Esophagus squamous epithelium (tissue), 5 donors: ENCODE measurements around the gene CHRM1. TPM values are rescaled to one million over a fixed set of nuclear protein-coding genes. Genes with fewer than 3 reads are reported as not detected.

Source experiments
- DNase-seq: peaks from one replicate; lab custom pipeline; 2025; lab: John Stamatoyannopoulos, UW
- H3K27ac ChIP-seq, 4 donors: fragments of 200-600 bp; sonication (generic); one replicate each; pipeline ENCODE4 v1.5.1; 2016 to 2019; ENCODE audit warnings: mild to moderate bottlenecking in 1 of 4
- H3K27me3 ChIP-seq, 4 donors: fragments of 200-600 bp; sonication (generic); 1 replicate in 3 of 4; 2 replicates in 1 of 4; pipeline versions ENCODE4 v1.5.1 to v1.6.0; 2017 to 2021; ENCODE audit warnings: antibody characterized with exemption in 1 of 4
- H3K36me3 ChIP-seq, 3 donors: fragments of 200-600 bp; sonication (generic); one replicate each; pipeline ENCODE4 v1.5.1; 2016 to 2019
- H3K4me1 ChIP-seq, 3 donors: fragments of 200-600 bp; sonication (generic); one replicate each; pipeline ENCODE4 v1.5.1; 2017 to 2019
- H3K4me3 ChIP-seq, 4 donors: fragments of 200-600 bp; sonication (generic); 1 replicate in 3 of 4; 2 replicates in 1 of 4; pipeline ENCODE4 v1.5.1; 2016 to 2019; ENCODE audit warnings: mild to moderate bottlenecking in 2 of 4, moderate library complexity in 1 of 4
- H3K9me3 ChIP-seq, 3 donors: fragments of 200-600 bp; sonication (generic); one replicate each; pipeline ENCODE4 v1.5.1; 2016 to 2019
- POLR2A ChIP-seq, 4 donors: fragments of 450-650 bp; IDR thresholded peaks; one replicate each; pipeline ENCODE4 v1.6.1; 2017; ENCODE audit warnings: antibody characterized with exemption in 4 of 4, mild to moderate bottlenecking in 4 of 4, moderate library complexity in 3 of 4
- WGBS, 2 donors: methylation state at CpG; one replicate each; pipeline ENCODE4 v1.1.5; 2018; 5-methylcytosine and 5-hydroxymethylcytosine counted together
- intact Hi-C: fragments of 100-400 bp; cut with DNase I; formaldehyde crosslinking; loops from one replicate; pipeline ENCODE4 v1.15.0; 2022
- total RNA-seq, 4 donors: library from RNA; depleted of rRNA; stranded (reverse); fragments of >200 nt; gene quantifications; one replicate each; pipeline ENCODE4 v1.1.0, GENCODE V29; 2016
- TF ChIP-seq, protein P1 (sequence below), 6 experiments: fragments of 450-650 bp in 4 of 6; fragments of 200-600 bp in 2 of 6; sonication (generic) in 2 of 6; IDR thresholded peaks; one replicate each; pipeline ENCODE4 v1.5.1; 2016 to 2019; ENCODE audit warnings: antibody characterized with exemption in 6 of 6, mild to moderate bottlenecking in 4 of 6, moderate library complexity in 4 of 6
- donor health status: DM: yes; HTN: yes; CAD: no.

CHRM1 gene
- total RNA-seq, 4 donors from 2014 or later: 0.30 to 0.73 TPM; not detected in 2

DNA sequence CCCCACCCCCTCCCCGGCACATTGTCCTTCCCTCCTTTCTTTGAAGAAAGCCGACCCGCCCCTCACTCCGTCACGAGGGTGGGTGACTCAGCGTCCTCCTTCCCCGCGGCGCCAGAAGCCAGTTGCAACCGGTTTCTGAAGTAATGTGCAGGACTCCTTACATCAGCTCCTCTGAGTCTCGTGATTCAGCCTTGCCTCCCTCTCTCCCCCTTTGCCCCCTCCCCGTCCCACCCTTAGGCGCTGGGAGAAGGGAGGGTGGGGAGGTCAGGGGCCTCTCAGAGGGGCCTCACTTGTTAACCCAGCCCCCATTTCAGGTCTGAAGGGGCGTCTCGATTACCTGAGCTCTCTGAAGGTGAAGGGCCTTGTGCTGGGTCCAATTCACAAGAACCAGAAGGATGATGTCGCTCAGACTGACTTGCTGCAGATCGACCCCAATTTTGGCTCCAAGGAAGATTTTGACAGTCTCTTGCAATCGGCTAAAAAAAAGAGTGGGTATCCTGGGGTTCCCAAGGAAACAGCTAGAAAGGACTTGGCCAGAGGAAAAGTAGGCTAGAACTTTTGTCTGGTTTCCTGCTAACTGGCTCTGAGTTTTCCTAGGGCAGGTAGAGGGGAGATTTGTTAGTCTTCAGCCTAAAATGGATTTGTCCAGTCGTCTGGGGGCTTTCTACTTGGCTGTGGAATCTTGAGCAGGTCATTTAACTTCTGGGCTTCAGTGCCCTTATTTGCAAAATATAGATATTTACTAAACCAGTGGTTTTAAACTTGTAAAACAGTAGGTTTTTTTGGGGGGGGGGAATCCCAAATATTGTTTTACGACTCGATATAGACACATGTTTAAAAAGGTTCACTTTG lies 39.4 kb downstream of the CHRM1 start:
- Histone ChIP-seq H3K4me3 (peak overlapping the region; percentile 74 to 99 (median 86)), H3K27me3 (no peaks in the 10 kb centered on the region), H3K36me3 (peaks cover 30 to 48% (median 46%) of the 10 kb centered on the region in 3 donors), H3K27ac (peak overlapping the region; percentile 95 to 100 (median 98)), H3K4me1 (peaks cover 44 to 88% (median 49%) of the 10 kb centered on the region in 3 donors), H3K9me3 (no peaks in the 10 kb centered on the region)
- TF ChIP-seq, protein P1, sequence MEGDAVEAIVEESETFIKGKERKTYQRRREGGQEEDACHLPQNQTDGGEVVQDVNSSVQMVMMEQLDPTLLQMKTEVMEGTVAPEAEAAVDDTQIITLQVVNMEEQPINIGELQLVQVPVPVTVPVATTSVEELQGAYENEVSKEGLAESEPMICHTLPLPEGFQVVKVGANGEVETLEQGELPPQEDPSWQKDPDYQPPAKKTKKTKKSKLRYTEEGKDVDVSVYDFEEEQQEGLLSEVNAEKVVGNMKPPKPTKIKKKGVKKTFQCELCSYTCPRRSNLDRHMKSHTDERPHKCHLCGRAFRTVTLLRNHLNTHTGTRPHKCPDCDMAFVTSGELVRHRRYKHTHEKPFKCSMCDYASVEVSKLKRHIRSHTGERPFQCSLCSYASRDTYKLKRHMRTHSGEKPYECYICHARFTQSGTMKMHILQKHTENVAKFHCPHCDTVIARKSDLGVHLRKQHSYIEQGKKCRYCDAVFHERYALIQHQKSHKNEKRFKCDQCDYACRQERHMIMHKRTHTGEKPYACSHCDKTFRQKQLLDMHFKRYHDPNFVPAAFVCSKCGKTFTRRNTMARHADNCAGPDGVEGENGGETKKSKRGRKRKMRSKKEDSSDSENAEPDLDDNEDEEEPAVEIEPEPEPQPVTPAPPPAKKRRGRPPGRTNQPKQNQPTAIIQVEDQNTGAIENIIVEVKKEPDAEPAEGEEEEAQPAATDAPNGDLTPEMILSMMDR (IDR thresholded peaks at IDR 0.05): no peak
- TF ChIP-seq POLR2A (IDR thresholded peaks at IDR 0.05): peak in 1 of 4 donors; percentile 7
- peak; percentile 80 for DNase-seq
- intact Hi-C loops: loop anchor here (5.0 kb wide), 1 partner anchor 95 kb away; the partner anchor contains the start of gene TMEM179B
- WGBS, 2 donors: 1 to 2% methylated on average over 8 to 12 of the region's 21 CpGs

- Histone ChIP-seq H3K36me3 (peaks cover 23 to 40% (median 39%) of the 10 kb centered on the region in 3 donors), H3K9me3 (no peaks in the 10 kb centered on the region), H3K27me3 (no peaks in the 10 kb centered on the region), H3K27ac (peak within 1 kb of the TSS; percentile 95 to 100 (median 98)), H3K4me3 (peak within 1 kb of the TSS; percentile 74 to 99 (median 86)), H3K4me1 (peaks cover 44 to 87% (median 48%) of the 10 kb centered on the region in 3 donors)
- WGBS, 2 donors: 0 to 1% methylated on average over 11 to 16 of the region's 69 CpGs
- intact Hi-C loops: loop anchor here (5.0 kb wide), 1 partner anchor 94 kb away; the partner anchor contains the start of gene TMEM179B
- DNase-seq: peak; percentile 72
- peak in 3 of 4 donors; percentile 95 to 99 (median 98) for TF ChIP-seq POLR2A (IDR thresholded peaks at IDR 0.05)
- TF ChIP-seq, protein P1 (IDR thresholded peaks at IDR 0.05): peak; percentile 65 to 79 (median 68)
Measured at GRCh38 chr11:62880803-62881578, 40.2 kb downstream of the CHRM1 start, which contains the start of gene SLC3A2. SLC3A2 (plus strand) TSS chr11:62880896; CDS start chr11:62881024, 128 bp downstream.

- Histone ChIP-seq H3K27ac (peak overlapping the region; percentile 95 to 100 (median 98)), H3K27me3 (no peaks in the 10 kb centered on the region), H3K4me3 (peak overlapping the region; percentile 74 to 99 (median 86)), H3K4me1 (peaks cover 44 to 81% (median 47%) of the 10 kb centered on the region in 3 donors), H3K9me3 (no peaks in the 10 kb centered on the region), H3K36me3 (peaks cover 16 to 33% (median 32%) of the 10 kb centered on the region in 3 donors)
- no peak for DNase-seq
- WGBS, 2 donors: 0 to 2% methylated on average over 14 to 15 of the region's 16 CpGs
- intact Hi-C loops: loop anchor here (5.0 kb wide), 1 partner anchor 93 kb away; the partner anchor contains the start of gene TMEM179B
- TF ChIP-seq, protein P1 (IDR thresholded peaks at IDR 0.05): no peak
- TF ChIP-seq POLR2A (IDR thresholded peaks at IDR 0.05): no peak
Measured at GRCh38 chr11:62880231-62880802, 40.8 kb downstream of the CHRM1 start.

- peak overlapping the region in 3 of 4 donors; percentile 74 to 99 (median 93) for H3K4me3 ChIP-seq
- WGBS, 2 donors: 33 to 41% methylated on average over 6 of the region's 7 CpGs
- no peaks in the 10 kb centered on the region for H3K27me3 ChIP-seq
- intact Hi-C loops: no loop called here
- peak overlapping the region; percentile 95 to 100 (median 98) for H3K27ac ChIP-seq
- no peak for TF ChIP-seq POLR2A (IDR thresholded peaks at IDR 0.05)
- TF ChIP-seq, protein P1 (IDR thresholded peaks at IDR 0.05): no peak
- H3K4me1 ChIP-seq: peaks cover 39 to 71% (median 41%) of the 10 kb centered on the region in 3 donors
- no peaks in the 10 kb centered on the region for H3K9me3 ChIP-seq
- no peak for DNase-seq
- H3K36me3 ChIP-seq: peaks cover 10 to 24% (median 23%) of the 10 kb centered on the region in 3 donors
Measured at GRCh38 chr11:62879235-62879978, 41.8 kb downstream of the CHRM1 start.
